Astrocyte of the hippocampus (primary cell): ENCODE results near the gene L1CAM.

Experiments
- DNase-seq: peaks from one replicate; pipeline ENCODE4 v3.0.0; 2011; ENCODE audit warnings: low read depth, low spot score

The L1CAM gene

GRCh38 chrX:153878345-153878744 is 7.6 kb downstream of the L1CAM start:
- DNase-seq, result no peak

GRCh38 chrX:153877571-153878261 is 8.3 kb downstream of the L1CAM start:
- no peak for DNase-seq

- no peak for DNase-seq
Measured at GRCh38 chrX:153876112-153876491, 9.9 kb downstream of the L1CAM start.

GRCh38 chrX:153875391-153876111 is 10.4 kb downstream of the L1CAM start:
- DNase-seq, result peak; percentile 65

GRCh38 chrX:153874366-153875125 is 11.4 kb downstream of the L1CAM start:
- DNase-seq, result no peak

GRCh38 chrX:153874085-153874365 is 11.9 kb downstream of the L1CAM start:
- no peak for DNase-seq

GRCh38 chrX:153873282-153874084 is 12.5 kb downstream of the L1CAM start:
- DNase-seq, result no peak

GRCh38 chrX:153871946-153872878 is 13.8 kb downstream of the L1CAM start:
- DNase-seq, result no peak

GRCh38 chrX:153871451-153871850 is 14.5 kb downstream of the L1CAM start:
- no peak for DNase-seq

GRCh38 chrX:153870791-153871360 is 15.1 kb downstream of the L1CAM start:
- no peak for DNase-seq

GRCh38 chrX:153870288-153870690 is 15.7 kb downstream of the L1CAM start:
- DNase-seq, result no peak

- DNase-seq, result no peak
Measured at GRCh38 chrX:153869473-153870287, 16.3 kb downstream of the L1CAM start.

GRCh38 chrX:153868576-153869472 is 17.1 kb downstream of the L1CAM start:
- no peak for DNase-seq

- DNase-seq, result no peak
Measured at GRCh38 chrX:153867671-153868070, 18.3 kb downstream of the L1CAM start.

- DNase-seq, result no peak
Measured at GRCh38 chrX:153867139-153867538, 18.8 kb downstream of the L1CAM start.

- DNase-seq, result no peak
Measured at GRCh38 chrX:153866302-153867019, 19.5 kb downstream of the L1CAM start.

- DNase-seq, result no peak
Measured at GRCh38 chrX:153865685-153866084, 20.3 kb downstream of the L1CAM start.

GRCh38 chrX:153865321-153865580 is 20.7 kb downstream of the L1CAM start:
- no peak for DNase-seq
